ENCODE results near the gene OR10G7.

DNA sequence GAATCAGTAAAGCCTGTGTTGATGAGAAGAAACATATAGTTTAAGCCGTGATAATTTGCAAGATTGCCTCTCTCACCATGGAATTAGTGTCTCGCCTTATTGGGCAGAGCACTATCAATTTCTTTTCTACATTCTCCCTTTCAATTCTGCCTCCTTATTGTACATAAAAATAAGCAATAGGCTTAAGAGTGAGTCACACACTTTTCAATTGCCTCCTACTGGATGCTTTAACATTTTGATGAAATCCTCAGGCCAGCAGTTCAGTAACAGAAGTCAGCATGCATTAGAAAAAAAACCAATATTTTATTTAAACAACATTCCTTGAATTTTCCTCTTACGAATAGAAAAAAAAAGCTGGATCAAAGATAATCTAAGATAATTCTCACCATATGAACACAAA lies 40.4 kb upstream of the OR10G7 start:
- TF ChIP-seq POLR2A (IDR thresholded peaks at IDR 0.05; ENCODE audit: low read length) = peak; percentile 31
- TF ChIP-seq GATA1 (IDR thresholded peaks at IDR 0.05; ENCODE audit: low read depth, low read length) = no peak
